Measurements from ENCODE around the gene B4GALT4.

- no peak for TF ChIP-seq CTCF (IDR thresholded peaks at IDR 0.05)
- no peak for TF ChIP-seq POLR2A (IDR thresholded peaks at IDR 0.05)
Measured at GRCh38 chr3:119288669-119289403, 48.2 kb upstream of the B4GALT4 start.
